ENCODE data around the gene C9orf78. TPM values are rescaled to one million over a fixed set of nuclear protein-coding genes. Genes with fewer than 3 reads are reported as not detected.

The C9orf78 gene
- 32.9 TPM for total RNA-seq

GRCh38 chr9:129835128-129835859 is at the start of gene C9orf78, which contains the start of gene USP20:
Gene C9orf78 (minus strand): TSS chr9:129835275. CDS start chr9:129835221, 54 bp downstream.
Gene USP20 (plus strand): TSS chr9:129835458. CDS start chr9:129852556, 17,098 bp downstream.
- H3K9ac ChIP-seq (ENCODE audit: low read depth in 1 of 3, low read length in 3 of 3): peak within 1 kb of the TSS; percentile 91 to 95 (median 94)
- H3K36me3 ChIP-seq (ENCODE audit: control insufficient read depth in 3 of 3, insufficient read depth in 3 of 3, low read length in 3 of 3): peaks cover 20 to 33% (median 33%) of the 10 kb centered on the region in 3 donors
- no peaks in the 10 kb centered on the region for H3K27me3 ChIP-seq (ENCODE audit: control insufficient read depth in 3 of 3, insufficient read depth in 3 of 3, low read length in 3 of 3)
- peaks cover 22 to 41% (median 24%) of the 10 kb centered on the region in 3 donors for H3K4me1 ChIP-seq (ENCODE audit: control insufficient read depth in 3 of 3, insufficient read depth in 3 of 3, low read length in 3 of 3)
- no peaks in the 10 kb centered on the region for H3K9me3 ChIP-seq (ENCODE audit: control insufficient read depth in 3 of 3, low read length in 3 of 3)
- peak within 1 kb of the TSS; percentile 81 for H3K27ac ChIP-seq (ENCODE audit: low read depth, low read length)
- peak within 1 kb of the TSS; percentile 91 to 100 (median 99) for H3K4me3 ChIP-seq (ENCODE audit: low read length in 3 of 3)

GRCh38 chr9:129884220-129885017 is 49.3 kb upstream of the C9orf78 start:
- Histone ChIP-seq H3K27me3 (ENCODE audit: control insufficient read depth in 3 of 3, insufficient read depth in 3 of 3, low read length in 3 of 3) (no peaks in the 10 kb centered on the region), H3K4me3 (ENCODE audit: low read length in 3 of 3) (peak overlapping the region; percentile 52 to 68 (median 65)), H3K27ac (ENCODE audit: low read depth, low read length) (no peak overlapping the region), H3K36me3 (ENCODE audit: control insufficient read depth in 3 of 3, insufficient read depth in 3 of 3, low read length in 3 of 3) (peaks cover 18 to 28% (median 19%) of the 10 kb centered on the region in 3 donors), H3K4me1 (ENCODE audit: control insufficient read depth in 3 of 3, insufficient read depth in 3 of 3, low read length in 3 of 3) (peaks cover 23 to 30% (median 28%) of the 10 kb centered on the region in 3 donors), H3K9me3 (ENCODE audit: control insufficient read depth in 3 of 3, low read length in 3 of 3) (no peaks in the 10 kb centered on the region), H3K9ac (ENCODE audit: low read depth in 1 of 3, low read length in 3 of 3) (peak overlapping the region in 2 of 3 donors; percentile 45 to 79)

GRCh38 chr9:129881547-129882324 is 46.7 kb upstream of the C9orf78 start:
- Histone ChIP-seq H3K9ac (ENCODE audit: low read depth in 1 of 3, low read length in 3 of 3) (no peak overlapping the region), H3K27ac (ENCODE audit: low read depth, low read length) (no peak overlapping the region), H3K36me3 (ENCODE audit: control insufficient read depth in 3 of 3, insufficient read depth in 3 of 3, low read length in 3 of 3) (peaks cover 21 to 38% (median 21%) of the 10 kb centered on the region in 3 donors), H3K9me3 (ENCODE audit: control insufficient read depth in 3 of 3, low read length in 3 of 3) (no peaks in the 10 kb centered on the region), H3K4me3 (ENCODE audit: low read length in 3 of 3) (no peak overlapping the region), H3K27me3 (ENCODE audit: control insufficient read depth in 3 of 3, insufficient read depth in 3 of 3, low read length in 3 of 3) (no peaks in the 10 kb centered on the region), H3K4me1 (ENCODE audit: control insufficient read depth in 3 of 3, insufficient read depth in 3 of 3, low read length in 3 of 3) (peaks cover 23 to 28% (median 26%) of the 10 kb centered on the region in 3 donors)

DNA sequence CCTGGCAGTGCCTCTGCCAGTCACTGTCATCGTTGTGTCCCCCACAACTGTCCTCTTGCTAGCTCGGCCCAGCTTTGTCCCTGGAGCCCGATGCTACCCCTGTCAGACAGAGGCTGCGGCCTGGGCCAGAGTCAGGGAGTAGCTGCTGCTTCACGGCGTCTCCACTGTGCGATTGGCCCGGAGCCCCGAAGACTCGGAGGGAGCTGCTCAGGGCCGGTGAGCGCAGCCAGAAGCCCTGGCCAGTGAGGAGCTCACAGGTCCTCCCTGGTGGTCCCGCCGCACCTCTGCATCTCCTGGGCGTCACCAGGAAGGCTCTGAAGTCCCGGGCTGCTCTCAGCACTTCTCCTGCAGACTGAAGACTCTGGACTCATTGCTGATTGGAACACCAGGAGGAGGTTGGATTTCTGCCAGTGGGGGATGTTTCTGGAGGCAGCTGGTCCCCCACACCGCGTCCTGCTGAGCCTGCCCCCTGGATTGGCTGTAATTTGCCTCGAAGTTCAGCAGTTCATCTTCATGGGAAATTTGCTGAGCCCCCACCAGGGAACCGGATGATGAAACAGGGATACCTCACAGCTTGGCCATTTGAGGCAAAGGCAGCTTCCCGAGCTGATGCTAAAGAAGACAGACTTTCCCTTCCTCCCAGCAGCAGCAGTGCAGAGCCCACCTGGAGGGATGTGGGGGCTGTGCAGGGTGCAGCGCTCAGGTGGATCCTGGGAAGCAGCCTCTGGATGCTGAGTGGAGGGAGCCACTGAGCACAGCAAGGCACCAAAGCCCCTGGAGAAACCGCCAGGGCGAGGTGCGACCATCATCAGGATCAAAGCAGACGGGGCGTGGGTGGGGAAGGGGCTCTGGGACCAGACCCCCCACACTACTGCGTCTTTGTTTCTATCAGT is 45.8 kb upstream of the C9orf78 start:
- Histone ChIP-seq H3K36me3 (ENCODE audit: control insufficient read depth in 3 of 3, insufficient read depth in 3 of 3, low read length in 3 of 3) (peaks cover 23 to 44% (median 26%) of the 10 kb centered on the region in 3 donors), H3K27ac (ENCODE audit: low read depth, low read length) (no peak overlapping the region), H3K4me3 (ENCODE audit: low read length in 3 of 3) (no peak overlapping the region), H3K9ac (ENCODE audit: low read depth in 1 of 3, low read length in 3 of 3) (no peak overlapping the region), H3K4me1 (ENCODE audit: control insufficient read depth in 3 of 3, insufficient read depth in 3 of 3, low read length in 3 of 3) (peaks cover 18 to 21% (median 20%) of the 10 kb centered on the region in 3 donors), H3K27me3 (ENCODE audit: control insufficient read depth in 3 of 3, insufficient read depth in 3 of 3, low read length in 3 of 3) (no peaks in the 10 kb centered on the region), H3K9me3 (ENCODE audit: control insufficient read depth in 3 of 3, low read length in 3 of 3) (no peaks in the 10 kb centered on the region)

GRCh38 chr9:129879991-129880653 is 45.0 kb upstream of the C9orf78 start:
- Histone ChIP-seq H3K4me1 (ENCODE audit: control insufficient read depth in 3 of 3, insufficient read depth in 3 of 3, low read length in 3 of 3) (peaks cover 13 to 15% (median 15%) of the 10 kb centered on the region in 3 donors), H3K9me3 (ENCODE audit: control insufficient read depth in 3 of 3, low read length in 3 of 3) (no peaks in the 10 kb centered on the region), H3K4me3 (ENCODE audit: low read length in 3 of 3) (no peak overlapping the region), H3K9ac (ENCODE audit: low read depth in 1 of 3, low read length in 3 of 3) (no peak overlapping the region), H3K27ac (ENCODE audit: low read depth, low read length) (no peak overlapping the region), H3K36me3 (ENCODE audit: control insufficient read depth in 3 of 3, insufficient read depth in 3 of 3, low read length in 3 of 3) (peaks cover 31 to 52% (median 33%) of the 10 kb centered on the region in 3 donors), H3K27me3 (ENCODE audit: control insufficient read depth in 3 of 3, insufficient read depth in 3 of 3, low read length in 3 of 3) (no peaks in the 10 kb centered on the region)

DNA sequence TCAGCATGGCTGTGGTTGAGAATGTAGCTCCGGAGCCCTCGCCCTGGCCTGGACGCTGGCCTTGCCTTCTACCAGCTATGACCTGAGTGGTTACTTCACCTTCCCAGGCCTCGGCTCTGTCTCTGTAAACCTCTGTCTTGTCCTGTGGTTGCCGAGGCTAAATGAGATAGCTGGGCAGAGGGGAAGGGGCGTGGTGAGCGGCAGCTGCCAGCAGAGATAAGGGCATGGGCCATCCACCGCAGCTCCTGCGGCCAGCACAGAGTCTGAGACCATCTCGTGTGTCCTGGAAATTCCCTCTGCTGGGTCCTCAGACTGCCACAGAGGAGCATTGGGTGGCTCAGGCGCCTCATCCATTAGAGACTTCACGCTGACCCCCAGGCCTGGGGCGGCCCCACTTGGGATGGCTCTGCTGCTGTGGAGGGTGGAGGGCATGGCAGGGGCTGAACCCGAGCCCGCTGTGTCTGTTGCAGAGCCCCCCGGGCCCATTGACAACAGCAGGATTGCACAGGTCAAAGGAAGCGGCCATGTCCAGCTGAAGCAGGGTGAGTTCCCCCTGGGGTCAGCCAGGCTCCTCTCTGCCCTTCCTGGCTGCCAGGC is 44.1 kb upstream of the C9orf78 start:
- Histone ChIP-seq H3K9ac (ENCODE audit: low read depth in 1 of 3, low read length in 3 of 3) (no peak overlapping the region), H3K36me3 (ENCODE audit: control insufficient read depth in 3 of 3, insufficient read depth in 3 of 3, low read length in 3 of 3) (peaks cover 38 to 61% (median 42%) of the 10 kb centered on the region in 3 donors), H3K9me3 (ENCODE audit: control insufficient read depth in 3 of 3, low read length in 3 of 3) (no peaks in the 10 kb centered on the region), H3K27ac (ENCODE audit: low read depth, low read length) (no peak overlapping the region), H3K4me3 (ENCODE audit: low read length in 3 of 3) (no peak overlapping the region), H3K27me3 (ENCODE audit: control insufficient read depth in 3 of 3, insufficient read depth in 3 of 3, low read length in 3 of 3) (no peaks in the 10 kb centered on the region), H3K4me1 (ENCODE audit: control insufficient read depth in 3 of 3, insufficient read depth in 3 of 3, low read length in 3 of 3) (peaks cover 5 to 6% (median 6%) of the 10 kb centered on the region in 3 donors)

DNA sequence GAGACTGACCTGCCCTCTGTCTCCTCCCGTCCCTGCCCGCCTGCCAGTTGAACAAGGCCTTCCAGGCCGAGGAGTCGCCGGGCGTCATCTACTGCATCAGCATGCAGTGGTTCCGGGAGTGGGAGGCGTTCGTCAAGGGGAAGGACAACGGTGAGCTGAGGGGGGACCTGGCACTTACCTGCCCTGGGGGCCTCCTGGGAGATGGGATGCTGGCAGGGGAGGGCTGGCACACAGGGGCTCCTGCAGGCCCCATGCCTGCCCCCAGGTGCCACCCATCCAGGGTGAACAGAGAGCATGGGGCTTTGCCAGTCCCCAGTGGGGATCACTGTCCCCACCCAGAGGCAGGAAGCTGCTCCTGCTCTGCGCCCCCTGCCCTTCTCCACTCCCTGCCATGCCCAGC is 43.2 kb upstream of the C9orf78 start:
- no peak overlapping the region for H3K4me3 ChIP-seq (ENCODE audit: low read length in 3 of 3)
- no peak overlapping the region for H3K9ac ChIP-seq (ENCODE audit: low read depth in 1 of 3, low read length in 3 of 3)
- no peaks in the 10 kb centered on the region for H3K27me3 ChIP-seq (ENCODE audit: control insufficient read depth in 3 of 3, insufficient read depth in 3 of 3, low read length in 3 of 3)
- H3K27ac ChIP-seq (ENCODE audit: low read depth, low read length): no peak overlapping the region
- peaks cover 42 to 67% (median 48%) of the 10 kb centered on the region in 3 donors for H3K36me3 ChIP-seq (ENCODE audit: control insufficient read depth in 3 of 3, insufficient read depth in 3 of 3, low read length in 3 of 3)
- peaks cover 0 to 3% (median 0%) of the 10 kb centered on the region in 3 donors for H3K4me1 ChIP-seq (ENCODE audit: control insufficient read depth in 3 of 3, insufficient read depth in 3 of 3, low read length in 3 of 3)
- H3K9me3 ChIP-seq (ENCODE audit: control insufficient read depth in 3 of 3, low read length in 3 of 3): no peaks in the 10 kb centered on the region

DNA sequence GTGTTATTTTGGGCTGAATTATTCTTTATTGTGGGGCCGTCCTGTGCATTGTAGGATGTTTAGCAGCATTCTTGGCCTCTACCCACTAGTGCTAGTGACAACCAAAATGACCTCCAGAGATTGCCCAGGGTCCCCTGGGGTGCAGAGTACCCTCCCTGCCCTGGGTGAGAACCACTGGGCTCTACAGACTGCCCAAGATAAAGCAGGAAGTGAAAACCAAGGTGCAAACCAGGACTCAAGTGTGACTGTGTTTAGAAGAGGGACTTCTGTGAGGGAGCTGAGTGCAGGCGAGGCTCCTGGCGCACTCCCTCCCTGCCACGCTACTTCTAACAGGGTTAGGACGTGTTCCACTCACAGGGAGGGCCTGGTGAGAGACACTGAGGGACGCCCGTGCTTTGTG is 41.7 kb upstream of the C9orf78 start:
- H3K4me3 ChIP-seq (ENCODE audit: low read length in 3 of 3): no peak overlapping the region
- H3K27me3 ChIP-seq (ENCODE audit: control insufficient read depth in 3 of 3, insufficient read depth in 3 of 3, low read length in 3 of 3): no peaks in the 10 kb centered on the region
- H3K27ac ChIP-seq (ENCODE audit: low read depth, low read length): no peak overlapping the region
- H3K4me1 ChIP-seq (ENCODE audit: control insufficient read depth in 3 of 3, insufficient read depth in 3 of 3, low read length in 3 of 3): peaks cover 0 to 3% (median 0%) of the 10 kb centered on the region in 3 donors
- no peak overlapping the region for H3K9ac ChIP-seq (ENCODE audit: low read depth in 1 of 3, low read length in 3 of 3)
- peaks cover 42 to 60% (median 46%) of the 10 kb centered on the region in 3 donors for H3K36me3 ChIP-seq (ENCODE audit: control insufficient read depth in 3 of 3, insufficient read depth in 3 of 3, low read length in 3 of 3)
- no peaks in the 10 kb centered on the region for H3K9me3 ChIP-seq (ENCODE audit: control insufficient read depth in 3 of 3, low read length in 3 of 3)
